K562 (cell line): Measurements from ENCODE around the gene TRIO. TPM values are rescaled to one million over a fixed set of nuclear protein-coding genes. Genes with fewer than 3 reads are reported as not detected.

ENCODE experiments used
- ATAC-seq: fragments of 200-7000 bp; cut with Tn5 transposase; 3 replicates; pipeline ENCODE4 v1.9.1; 2020; ENCODE audit warnings: moderate library complexity
- BruUV-seq: library from RNA; stranded (reverse); fragments of 400-500 nt; replicated peaks from 2 replicates; lab custom pipeline; 2021; lab: Mats Ljungman, UMichigan
- CTCF ChIA-PET: fragments of 300-600 bp; formaldehyde crosslinking; extraction: SDS; loops from one replicate; lab custom pipeline; 2021; ENCODE audit warnings: low intra/inter-chr PET ratio; lab: Yijun Ruan, JAX
- POLR2A ChIA-PET: fragments of 300-600, 350-650 bp; sonication (Branson Sonifier 250); formaldehyde crosslinking; extraction: SDS; loops from one replicate; lab custom pipeline; 2021; ENCODE audit warnings: antibody characterized with exemption, inconsistent platforms; lab: Yijun Ruan, JAX
- DNase-seq, 4 experiments: peaks; one replicate each; pipeline versions ENCODE4 v3.0.0 to v3.0.0-alpha.2; 2011 to 2018; ENCODE audit warnings: low spot score in 3 of 4, mixed read lengths in 3 of 4; ENCODE audit errors: extremely low read depth in 1 of 4
- FAIRE-seq: peaks from 2 replicates; lab custom pipeline; 2011; peaks lifted over from hg19 to GRCh38; lab: Jason Lieb, UNC
- H2AFZ ChIP-seq: 2 replicates; pipeline ENCODE4 v1.6.0; 2011; ENCODE audit warnings: low read depth, low read length, control low read depth, inconsistent platforms
- H3K27ac ChIP-seq: fragments of 200-600 bp; 3 replicates; pipeline ENCODE4 v1.8.0; 2011; ENCODE audit warnings: low read depth, mild to moderate bottlenecking, control low read depth, inconsistent platforms, low read length, moderate library complexity, mixed read lengths; ENCODE audit errors: extremely low read depth
- H3K27me3 ChIP-seq, 2 experiments: fragments of 300-600 bp in 1 of 2; 2 replicates in 1 of 2; 3 replicates in 1 of 2; pipeline versions ENCODE4 v1.6.0 to v1.8.0; 2011; ENCODE audit warnings: inconsistent platforms in 2 of 2, low read length in 2 of 2, mild to moderate bottlenecking in 1 of 2, mixed read lengths in 1 of 2, moderate library complexity in 1 of 2; ENCODE audit not compliant: control insufficient read depth in 2 of 2, insufficient read depth in 2 of 2
- H3K36me3 ChIP-seq: fragments of 300-600 bp; 3 replicates; pipeline ENCODE4 v1.8.0; 2011; ENCODE audit warnings: mild to moderate bottlenecking, low read length, inconsistent platforms; ENCODE audit not compliant: control insufficient read depth, insufficient read depth
- H3K4me1 ChIP-seq, 2 experiments: fragments of 200-600 bp in 1 of 2; replicated peaks in 1 of 2; 2 replicates in 1 of 2; 3 replicates in 1 of 2; pipeline versions ENCODE4 v1.5.1 to v1.8.0; 2011; ENCODE audit warnings: inconsistent platforms in 2 of 2, low read length in 2 of 2, mild to moderate bottlenecking in 1 of 2, mixed read lengths in 1 of 2, moderate library complexity in 1 of 2; ENCODE audit not compliant: control insufficient read depth in 2 of 2, insufficient read depth in 2 of 2
- H3K4me2 ChIP-seq: 2 replicates; pipeline ENCODE4 v1.6.1; 2011; ENCODE audit warnings: low read length, control low read depth, inconsistent platforms, mixed read lengths; ENCODE audit not compliant: insufficient read depth
- H3K4me3 ChIP-seq: fragments of 200-600 bp; sonication (generic), shearing (Covaris generic); 2 replicates; pipeline ENCODE4 v1.5.1; 2016; ENCODE audit warnings: control low read depth, inconsistent platforms
- H3K79me2 ChIP-seq: fragments of 200-600 bp; 3 replicates; pipeline ENCODE4 v1.8.0; 2011; ENCODE audit warnings: low read length, inconsistent platforms; ENCODE audit not compliant: control insufficient read depth, insufficient read depth
- H3K9ac ChIP-seq, 2 experiments: 2 replicates each; pipeline versions ENCODE4 v1.6.0 to v1.6.1; 2011; ENCODE audit warnings: low read depth in 2 of 2, low read length in 2 of 2, control low read depth in 1 of 2, inconsistent platforms in 1 of 2, mild to moderate bottlenecking in 1 of 2, mixed read lengths in 1 of 2; ENCODE audit not compliant: insufficient read depth in 1 of 2
- H3K9me1 ChIP-seq: one replicate; pipeline ENCODE4 v1.6.0; 2011; ENCODE audit warnings: inconsistent platforms, mild to moderate bottlenecking, low read length, moderate library complexity; ENCODE audit not compliant: control insufficient read depth, insufficient read depth
- H3K9me3 ChIP-seq: replicated peaks from 2 replicates; pipeline ENCODE4 v1.5.1; 2011; ENCODE audit warnings: low read depth, low read length, inconsistent platforms; ENCODE audit not compliant: control insufficient read depth, insufficient read depth
- H4K20me1 ChIP-seq: replicated peaks from 2 replicates; pipeline ENCODE4 v1.6.1; 2011; ENCODE audit warnings: low read length, inconsistent platforms, mixed read lengths; ENCODE audit not compliant: control insufficient read depth, insufficient read depth
- ASH1L ChIP-seq: fragments of 450-650 bp; IDR thresholded peaks from 2 replicates; pipeline ENCODE4 v1.6.1; 2018; ENCODE audit warnings: borderline replicate concordance, mild to moderate bottlenecking, low read depth; ENCODE audit not compliant: partially characterized antibody
- ID3 ChIP-seq, 2 experiments: fragments of 250-450 bp in 1 of 2; fragments of 450-650 bp in 1 of 2; sonication (Bioruptor Pico) in 1 of 2; IDR thresholded peaks; 2 replicates each; pipeline versions ENCODE4 v1.6.1 to v1.8.0; 2016 to 2021; ENCODE audit warnings: mild to moderate bottlenecking in 2 of 2, moderate library complexity in 2 of 2, missing compliant biosample characterization in 1 of 2, missing genetic modification characterization in 1 of 2
- MAFK ChIP-seq: IDR thresholded peaks from 2 replicates; pipeline ENCODE4 v1.6.1; 2011; ENCODE audit warnings: low read length, improper control_type of control experiment
- MITF ChIP-seq: IDR thresholded peaks from 2 replicates; pipeline ENCODE4 v1.6.1; 2014; ENCODE audit warnings: antibody characterized with exemption
- MXD1 ChIP-seq: fragments of 250-450 bp; sonication (Bioruptor Pico); IDR thresholded peaks from 2 replicates; pipeline ENCODE4 v1.8.0; 2021; ENCODE audit warnings: borderline replicate concordance, mild to moderate bottlenecking, moderate library complexity; ENCODE audit not compliant: poor library complexity, severe bottlenecking
- NFXL1 ChIP-seq: fragments of 450-650 bp; formaldehyde crosslinking; IDR thresholded peaks from 2 replicates; pipeline ENCODE4 v1.4.0; 2021; ENCODE audit warnings: mild to moderate bottlenecking
- PRDM10 ChIP-seq: fragments of 450-650 bp; IDR thresholded peaks from 2 replicates; pipeline ENCODE4 v1.6.1; 2018; ENCODE audit not compliant: partially characterized antibody
- SETDB1 ChIP-seq: IDR thresholded peaks from one replicate; pipeline ENCODE4 v1.6.1; 2012; ENCODE audit warnings: low read length, control low read depth, inconsistent platforms
- TCF7L2 ChIP-seq: fragments of 150-350 bp; IDR thresholded peaks from 2 replicates; pipeline ENCODE4 v1.6.1; 2016; ENCODE audit warnings: low read depth, mild to moderate bottlenecking, low read length, moderate library complexity
- WHSC1 ChIP-seq: IDR thresholded peaks from one replicate; pipeline ENCODE4 v1.6.1; 2012; ENCODE audit warnings: low read length, control low read depth, inconsistent platforms
- ZNF174 ChIP-seq: fragments of 250-450 bp; sonication (Bioruptor Pico); IDR thresholded peaks from 2 replicates; pipeline ENCODE4 v1.4.0; 2020; ENCODE audit warnings: mild to moderate bottlenecking
- ZNF384 ChIP-seq: IDR thresholded peaks from 2 replicates; pipeline ENCODE4 v1.6.1; 2012; ENCODE audit warnings: low read depth, low read length, improper control_type of control experiment
- WGBS: fragments of 100-300 bp; shearing (Covaris generic); methylation state at CpG from one replicate; pipeline ENCODE4 v1.1.6; 2016; ENCODE audit warnings: low coverage, mixed read lengths; ENCODE audit not compliant: insufficient coverage; ENCODE audit errors: missing lambda C conversion rate; 5-methylcytosine and 5-hydroxymethylcytosine counted together
- in situ Hi-C: fragments of 300-500 bp; cut with MboI; formaldehyde crosslinking; loops from 4 replicates; pipeline ENCODE4 v1.15.0; 2018; ENCODE audit warnings: inconsistent platforms, mixed read lengths
- intact Hi-C: fragments of 100-400 bp; cut with micrococcal nuclease; formaldehyde crosslinking; loops from 2 replicates; pipeline ENCODE4 v1.14.2; 2022
- polyA plus RNA-seq, 8 experiments: library from polyadenylated mRNA; depleted of rRNA in 4 of 8; stranded (reverse) in 5 of 8; unstranded in 3 of 8; fragments of >200 nt; fragmentation: Nextera tagmentation in 2 of 8; fragmentation: Illumina TruSeq in 1 of 8; extraction: Ambion mirVana in 2 of 8; extraction: Trizol in 1 of 8; gene quantifications; 2 replicates each; pipeline versions ENCODE4 v1.2.1 to v1.2.3, GENCODE V29; 2011 to 2014; ENCODE audit warnings: inconsistent platforms in 1 of 8, missing spikeins in 1 of 8
- total RNA-seq, 7 experiments: library from RNA; depleted of rRNA in 6 of 7; stranded (reverse); fragments of >200 nt in 6 of 7; fragmentation: Illumina TruSeq in 2 of 7; extraction: Trizol in 2 of 7; gene quantifications; 2 replicates each; pipeline versions ENCODE4 v1.2.1 to v1.2.3, GENCODE V29; 2011 to 2021; ENCODE audit warnings: low replicate concordance in 1 of 7
- TF ChIP-seq, protein P1 (sequence below): fragments of 450-650 bp; formaldehyde crosslinking; IDR thresholded peaks from 2 replicates; pipeline ENCODE4 v1.4.0; 2020; ENCODE audit warnings: mild to moderate bottlenecking, mixed read lengths
- TF ChIP-seq, protein P2 (sequence below), 2 experiments: fragments of 450-650 bp in 1 of 2; sonication (generic) in 1 of 2; formaldehyde crosslinking; conservative IDR thresholded peaks; 2 replicates each; pipeline versions ENCODE4 v1.4.0 to v1.8.1; 2020 to 2022; ENCODE audit warnings: mild to moderate bottlenecking in 1 of 2, missing genetic modification reagents in 1 of 2

Gene TRIO
- total and polyA plus RNA-seq, 9 of the 15 experiments (the other 6 are each of a cell fraction or from before 2014, with no cell fraction given): 0.24 to 5.0 (median 1.1) TPM

DNA sequence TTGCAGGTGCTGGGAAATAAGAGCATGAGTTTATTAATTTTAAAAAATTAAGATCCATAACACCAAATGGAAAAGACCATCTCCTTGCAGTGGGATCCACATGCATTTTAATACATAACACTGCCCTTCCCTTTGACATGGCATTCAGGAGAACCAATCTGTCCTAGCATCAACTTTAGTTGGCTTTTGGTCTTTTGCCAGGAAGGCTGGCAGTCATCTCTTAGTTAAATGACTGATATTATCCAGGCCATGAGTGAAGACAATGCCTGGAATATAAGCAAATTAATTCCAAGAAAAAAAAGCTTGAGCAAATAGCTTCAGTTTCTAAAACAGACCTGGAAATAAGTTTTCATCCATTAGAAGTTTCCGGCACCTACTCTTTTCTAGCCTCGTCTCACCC, 383.4 kb downstream of the TRIO start:
- Histone ChIP-seq H3K4me1 (no peaks in the 10 kb centered on the region), H3K4me3 (no peak overlapping the region), H3K4me2 (no peak overlapping the region), H3K27me3 (peaks cover 0 to 6% of the 10 kb centered on the region in 2 experiments; a peak in 2 of 5 replicates), H3K9ac (no peak overlapping the region), H3K79me2 (no peaks in the 10 kb centered on the region), H3K36me3 (no peaks in the 10 kb centered on the region), H4K20me1 (no peaks in the 10 kb centered on the region), H2AFZ (no peak overlapping the region), H3K9me1 (no peaks in the 10 kb centered on the region), H3K9me3 (no peaks in the 10 kb centered on the region), H3K27ac (no peak overlapping the region)
- BruUV-seq: no TSS peak
- TF ChIP-seq ZNF384 (no peak), TCF7L2 (no peak), ID3 (CRISPR knock-in tag; IDR thresholded peaks at IDR 0.05) (no peak), ID3 (tag; IDR thresholded peaks at IDR 0.05) (no peak), ASH1L (no peak), MAFK (no peak), MITF (no peak), PRDM10 (no peak), WHSC1 (no peak), ZNF174 (CRISPR knock-in tag) (no peak), SETDB1 (no peak), MXD1 (CRISPR knock-in tag) (no peak), NFXL1 (CRISPR knock-in tag) (no peak)
- TF ChIP-seq, protein P1, sequence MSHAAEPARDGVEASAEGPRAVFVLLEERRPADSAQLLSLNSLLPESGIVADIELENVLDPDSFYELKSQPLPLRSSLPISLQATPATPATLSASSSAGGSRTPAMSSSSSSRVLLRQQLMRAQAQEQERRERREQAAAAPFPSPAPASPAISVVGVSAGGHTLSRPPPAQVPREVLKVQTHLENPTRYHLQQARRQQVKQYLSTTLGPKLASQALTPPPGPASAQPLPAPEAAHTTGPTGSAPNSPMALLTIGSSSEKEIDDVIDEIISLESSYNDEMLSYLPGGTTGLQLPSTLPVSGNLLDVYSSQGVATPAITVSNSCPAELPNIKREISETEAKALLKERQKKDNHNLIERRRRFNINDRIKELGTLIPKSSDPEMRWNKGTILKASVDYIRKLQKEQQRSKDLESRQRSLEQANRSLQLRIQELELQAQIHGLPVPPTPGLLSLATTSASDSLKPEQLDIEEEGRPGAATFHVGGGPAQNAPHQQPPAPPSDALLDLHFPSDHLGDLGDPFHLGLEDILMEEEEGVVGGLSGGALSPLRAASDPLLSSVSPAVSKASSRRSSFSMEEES: no peak
- TF ChIP-seq, protein P2, sequence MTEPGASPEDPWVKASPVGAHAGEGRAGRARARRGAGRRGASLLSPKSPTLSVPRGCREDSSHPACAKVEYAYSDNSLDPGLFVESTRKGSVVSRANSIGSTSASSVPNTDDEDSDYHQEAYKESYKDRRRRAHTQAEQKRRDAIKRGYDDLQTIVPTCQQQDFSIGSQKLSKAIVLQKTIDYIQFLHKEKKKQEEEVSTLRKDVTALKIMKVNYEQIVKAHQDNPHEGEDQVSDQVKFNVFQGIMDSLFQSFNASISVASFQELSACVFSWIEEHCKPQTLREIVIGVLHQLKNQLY (CRISPR knock-in tag; conservative IDR thresholded peaks at IDR 0.05): no peak
- WGBS: 7% methylated on average over 2 of the region's 2 CpGs
- ATAC-seq (no peak), DNase-seq (no peak), FAIRE-seq (no peak)
- intact Hi-C loops (no loop called here), in situ Hi-C loops (no loop called here)
- ChIA-PET POLR2A (interaction anchor here (0.7 to 0.8 kb wide), 2 partner anchors 92 to 111 kb away, joined by 3 read pairs; no protein-coding TSS in a partner anchor), CTCF (no interaction called here)
